NCI-H524 treated with DMSO at 0.1 percent for 48 hours (cell line): ENCODE results near the gene CYP4A11.
"Not testable (repeated sequence)": the region's sequence is repeated elsewhere in the genome, so short reads cannot be mapped to it uniquely, and the experiment has no call there.

Experiments used
- DNase-seq: peaks from one replicate; lab custom pipeline; 2025; lab: John Stamatoyannopoulos, UW

The CYP4A11 gene, protein sequence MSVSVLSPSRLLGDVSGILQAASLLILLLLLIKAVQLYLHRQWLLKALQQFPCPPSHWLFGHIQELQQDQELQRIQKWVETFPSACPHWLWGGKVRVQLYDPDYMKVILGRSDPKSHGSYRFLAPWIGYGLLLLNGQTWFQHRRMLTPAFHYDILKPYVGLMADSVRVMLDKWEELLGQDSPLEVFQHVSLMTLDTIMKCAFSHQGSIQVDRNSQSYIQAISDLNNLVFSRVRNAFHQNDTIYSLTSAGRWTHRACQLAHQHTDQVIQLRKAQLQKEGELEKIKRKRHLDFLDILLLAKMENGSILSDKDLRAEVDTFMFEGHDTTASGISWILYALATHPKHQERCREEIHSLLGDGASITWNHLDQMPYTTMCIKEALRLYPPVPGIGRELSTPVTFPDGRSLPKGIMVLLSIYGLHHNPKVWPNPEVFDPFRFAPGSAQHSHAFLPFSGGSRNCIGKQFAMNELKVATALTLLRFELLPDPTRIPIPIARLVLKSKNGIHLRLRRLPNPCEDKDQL

DNA sequence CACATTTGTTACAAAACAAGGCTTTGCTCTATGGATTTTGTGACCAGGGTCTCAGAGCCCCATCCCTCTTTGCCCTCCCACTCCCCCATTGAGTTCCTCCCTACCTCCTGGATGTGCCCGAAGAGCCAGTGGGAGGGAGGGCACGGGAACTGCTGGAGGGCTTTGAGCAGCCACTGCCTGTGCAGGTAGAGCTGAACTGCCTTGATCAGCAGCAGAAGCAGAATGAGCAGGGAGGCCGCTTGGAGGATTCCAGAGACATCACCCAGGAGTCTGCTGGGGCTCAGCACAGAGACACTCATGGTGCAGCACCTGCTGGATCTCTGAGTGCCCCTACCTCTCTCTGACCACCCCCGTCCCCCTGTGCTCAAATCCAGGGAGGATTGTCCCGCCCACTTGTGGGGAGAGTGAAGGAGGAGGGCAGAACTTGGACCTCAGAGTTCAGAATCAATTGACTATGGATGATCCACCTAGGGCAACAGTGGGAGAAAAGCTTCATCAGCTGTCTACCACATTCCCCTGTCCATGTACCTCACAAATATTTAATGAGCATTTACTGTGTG, at the start of gene CYP4A11:
Gene CYP4A11 (minus strand): TSS at position 342 of the 560 bp plus-strand sequence. CDS start 43 bp downstream, at position 299.
- no peak for DNase-seq

DNA sequence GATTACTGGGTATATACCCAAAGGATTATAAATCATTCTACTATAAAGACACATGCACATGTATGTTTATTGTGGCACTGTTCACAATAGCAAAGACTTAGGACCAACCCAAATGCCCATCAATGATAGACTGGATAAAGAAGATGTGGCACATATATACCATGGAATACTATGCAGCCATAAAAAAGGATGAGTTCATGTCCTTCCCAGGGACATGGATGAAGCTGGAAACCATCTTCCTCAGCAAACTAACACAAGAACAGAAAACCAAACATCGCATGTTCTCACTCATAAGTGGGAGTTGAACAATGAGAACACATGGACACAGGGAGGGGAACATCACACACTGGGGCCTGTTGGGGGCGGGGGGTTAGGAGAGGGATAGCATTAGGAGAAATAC, 49.3 kb upstream of the CYP4A11 start:
- DNase-seq = not testable (repeated sequence)

DNA sequence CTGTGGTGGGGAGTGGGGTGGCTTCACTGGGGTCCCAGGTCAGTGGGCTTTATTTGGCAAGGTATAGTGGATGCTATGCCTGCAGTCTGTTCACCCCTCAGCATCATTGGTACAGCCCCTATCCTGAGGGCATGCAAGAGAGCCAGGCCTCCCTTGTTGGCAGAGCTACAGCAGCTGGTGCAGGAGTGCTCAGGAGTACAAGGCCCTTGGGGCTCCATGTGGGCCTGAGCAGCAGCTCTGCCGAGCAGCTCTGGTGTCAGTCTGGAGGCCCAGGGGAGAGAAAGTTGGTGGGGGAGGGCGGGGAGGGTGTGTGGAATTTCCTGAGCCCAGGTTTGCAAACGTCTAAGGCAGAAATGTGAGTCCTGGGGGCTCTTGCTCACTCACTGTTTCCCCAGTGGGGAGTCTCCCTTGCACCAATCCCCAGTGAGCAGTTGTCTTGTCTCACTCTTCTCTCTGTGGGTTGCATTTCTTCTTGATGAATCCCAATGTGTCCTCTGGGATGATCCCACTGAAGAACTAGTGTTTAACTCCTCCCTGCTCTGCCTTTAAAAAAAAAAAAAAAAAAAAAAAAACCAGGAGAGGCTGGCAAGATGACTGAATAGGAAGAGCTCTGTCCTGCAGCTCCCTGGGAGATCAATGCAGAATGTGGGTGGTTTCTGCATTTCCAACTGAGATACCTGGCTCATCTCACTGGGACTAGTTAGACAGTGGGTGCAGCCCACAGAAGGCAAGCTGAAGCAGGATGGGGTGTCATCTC, 42.7 kb upstream of the CYP4A11 start:
- DNase-seq = no peak

DNA sequence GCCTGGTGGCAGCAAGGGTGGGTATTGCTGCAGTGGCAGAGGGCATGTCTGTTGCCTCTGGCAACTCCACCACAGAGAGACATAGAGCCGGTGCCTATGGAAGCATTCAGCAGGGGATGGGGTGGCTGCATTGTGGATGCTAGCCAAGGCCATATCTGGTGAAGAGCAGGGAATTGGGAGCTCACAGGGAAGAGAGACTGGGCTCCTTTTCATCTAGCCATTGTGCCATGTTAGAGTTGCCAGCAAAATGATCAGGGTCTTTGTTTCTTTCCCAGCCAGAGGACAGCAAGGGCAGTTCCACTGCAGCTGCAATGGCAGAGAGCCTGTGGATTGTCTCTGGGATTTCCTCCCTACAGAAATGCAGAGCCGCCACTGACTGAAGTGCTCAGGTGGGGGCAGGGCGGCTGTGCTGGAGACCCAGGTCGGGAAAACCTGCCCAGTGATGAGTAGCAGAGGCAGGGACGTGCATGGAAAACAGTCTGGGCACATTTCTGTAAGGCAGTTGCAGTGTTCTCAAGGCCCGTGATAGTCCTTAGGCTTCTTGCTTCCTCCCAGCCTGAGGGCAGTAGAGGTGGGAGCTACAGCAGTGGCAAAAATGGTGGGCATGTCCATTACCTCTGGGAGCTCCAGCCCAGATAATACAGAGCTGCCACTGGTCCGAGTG, 42.0 kb upstream of the CYP4A11 start:
- no peak for DNase-seq

DNA sequence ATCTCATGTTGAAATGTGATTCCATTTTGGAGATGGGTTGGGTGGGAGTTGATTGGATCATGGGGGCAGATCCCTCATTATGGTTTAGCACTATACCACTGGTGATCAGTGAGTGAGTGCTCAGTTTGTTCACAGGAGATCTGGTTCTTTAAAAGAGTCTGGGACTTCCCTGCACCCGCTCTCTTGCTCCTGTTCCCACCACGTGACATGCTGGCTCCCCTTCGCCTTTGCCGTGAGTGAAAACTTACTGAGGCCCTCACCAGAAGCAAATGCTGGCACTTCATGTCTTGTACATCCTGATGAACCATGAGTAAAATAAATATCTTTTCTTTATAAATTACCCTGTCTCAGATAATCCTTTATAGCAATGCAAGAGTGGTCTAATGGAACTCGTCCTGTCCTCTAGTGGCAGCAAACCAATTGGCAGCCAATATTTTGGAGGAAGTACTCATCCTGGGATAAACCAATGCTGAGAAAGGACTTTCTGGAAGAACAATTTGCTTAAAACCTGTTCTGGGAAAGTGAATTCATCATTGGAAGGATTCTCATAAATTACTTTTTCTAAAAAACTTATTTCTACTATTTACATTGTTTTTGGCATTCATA, 27.8 kb upstream of the CYP4A11 start:
- no peak for DNase-seq

DNA sequence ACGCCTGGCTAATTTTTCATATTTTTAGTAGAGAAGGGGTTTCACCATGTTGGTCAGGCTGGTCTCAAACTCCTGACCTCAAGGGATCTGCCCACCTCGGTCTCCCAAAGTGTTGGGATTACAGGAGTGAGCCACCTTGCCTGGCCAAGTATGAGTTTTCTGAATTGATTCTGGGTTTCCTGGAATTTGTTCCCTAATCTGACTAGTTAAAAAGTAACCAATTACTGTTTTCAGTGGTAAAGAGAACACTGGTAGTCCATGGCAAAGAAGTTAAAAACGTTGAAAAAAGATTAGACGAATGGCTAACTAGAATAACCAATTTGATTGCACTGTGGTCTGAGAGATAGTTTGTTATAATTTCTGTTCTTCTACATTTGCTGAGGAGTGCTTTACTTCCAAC, 21.0 kb upstream of the CYP4A11 start:
- not testable (repeated sequence) for DNase-seq

DNA sequence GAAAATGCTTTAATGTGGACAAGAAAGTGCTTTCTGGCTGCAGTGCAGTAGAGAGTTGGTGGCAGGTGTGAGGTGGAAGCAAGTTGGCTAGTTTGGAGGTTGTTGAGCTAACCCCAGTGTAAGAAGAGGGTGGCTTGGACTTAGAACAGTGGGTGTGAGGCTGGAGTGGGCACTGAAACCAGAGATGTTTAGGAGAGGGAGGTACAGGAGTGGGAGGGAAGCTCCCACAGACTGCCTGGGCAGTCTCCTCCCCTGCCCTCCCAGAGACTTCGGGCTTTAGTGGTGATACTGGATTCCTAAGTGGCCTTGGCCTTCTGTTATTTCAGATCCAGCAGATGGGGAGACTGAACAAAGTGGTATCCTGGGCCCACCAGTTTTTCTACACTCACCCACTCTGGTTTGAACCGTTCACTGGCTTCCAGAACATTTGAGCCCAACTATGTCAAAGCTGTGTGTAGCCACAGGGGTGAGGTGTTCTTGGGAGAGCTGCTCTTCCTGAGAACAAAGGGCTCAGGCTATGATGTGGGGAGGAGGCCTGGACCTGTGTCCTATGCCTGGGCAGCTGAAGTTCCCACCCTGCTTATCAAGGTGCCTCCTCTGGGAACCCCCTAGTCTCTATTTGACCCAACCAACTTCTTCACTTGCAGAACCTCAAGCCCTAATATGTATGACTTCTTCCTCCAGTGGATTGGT, 19.9 kb upstream of the CYP4A11 start:
- DNase-seq = no peak

DNA sequence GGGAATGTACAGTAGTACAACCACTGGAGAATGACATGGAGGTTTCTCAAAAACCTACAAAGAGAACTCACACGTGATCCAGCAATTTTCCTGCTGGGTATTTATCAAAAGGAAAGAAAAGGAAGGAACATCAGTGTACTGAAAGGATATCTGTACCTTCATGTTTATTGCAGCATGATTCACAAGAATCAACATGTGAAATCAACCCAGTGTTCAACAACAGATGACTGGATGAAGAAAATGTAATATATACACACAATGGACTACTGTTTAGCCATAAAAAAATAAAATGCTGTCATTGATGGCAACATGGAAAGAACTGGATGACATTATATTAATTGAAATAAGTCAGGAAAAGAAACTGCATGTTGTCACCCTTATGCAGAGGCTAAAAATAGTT, 19.0 kb upstream of the CYP4A11 start:
- DNase-seq = no peak

DNA sequence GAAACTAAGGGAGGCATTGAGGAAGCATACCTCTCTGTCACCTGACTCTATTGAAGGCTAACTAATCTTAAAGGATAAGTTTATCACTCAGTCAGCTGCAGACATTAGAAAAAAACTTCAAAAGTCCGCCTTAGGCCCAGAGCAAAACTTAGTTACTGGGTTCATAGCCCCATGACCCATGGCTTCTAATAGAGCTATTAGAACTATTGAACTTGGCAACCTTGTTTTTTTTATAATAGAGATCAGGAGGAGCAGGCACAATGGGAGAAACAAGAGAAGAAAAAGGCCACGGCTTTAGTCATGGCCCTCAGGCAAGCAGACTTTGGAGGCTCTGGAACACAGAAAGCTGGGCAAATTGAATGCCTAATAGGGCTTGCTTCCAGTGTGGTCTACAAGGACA, 13.8 kb upstream of the CYP4A11 start:
- DNase-seq = not testable (repeated sequence)

DNA sequence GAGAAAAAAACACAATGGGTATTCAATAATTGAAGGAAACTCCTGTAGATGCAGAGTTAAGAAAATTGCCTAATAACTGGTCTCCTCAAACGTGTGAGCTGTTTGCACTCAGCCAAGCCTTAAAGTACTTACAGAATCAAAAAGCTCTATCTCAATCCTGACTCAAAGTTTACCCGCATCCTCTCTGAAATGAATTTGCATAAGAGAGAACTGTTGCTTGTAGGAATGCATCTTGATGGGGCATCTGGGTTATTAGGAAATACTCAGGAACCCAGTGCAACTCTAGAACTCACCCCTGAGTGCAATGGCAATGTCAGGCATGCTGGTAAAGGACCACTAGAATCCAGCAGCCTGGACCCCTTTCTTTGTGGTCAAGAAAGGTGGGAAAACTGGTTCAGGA, 12.6 kb upstream of the CYP4A11 start:
- not testable (repeated sequence) for DNase-seq

DNA sequence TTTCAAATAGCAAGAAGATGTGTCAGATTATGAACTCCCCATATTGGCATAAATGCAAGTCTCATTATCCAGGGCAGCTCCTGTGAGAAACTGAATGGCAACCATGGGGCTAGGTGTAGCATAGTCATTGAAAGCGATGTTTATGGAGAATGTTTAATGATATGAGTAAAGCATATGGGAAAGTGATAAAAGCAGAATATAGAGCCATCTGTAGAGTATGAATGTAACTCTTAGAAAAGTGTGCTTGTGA, 8.1 kb upstream of the CYP4A11 start:
- DNase-seq = not testable (repeated sequence)

DNA sequence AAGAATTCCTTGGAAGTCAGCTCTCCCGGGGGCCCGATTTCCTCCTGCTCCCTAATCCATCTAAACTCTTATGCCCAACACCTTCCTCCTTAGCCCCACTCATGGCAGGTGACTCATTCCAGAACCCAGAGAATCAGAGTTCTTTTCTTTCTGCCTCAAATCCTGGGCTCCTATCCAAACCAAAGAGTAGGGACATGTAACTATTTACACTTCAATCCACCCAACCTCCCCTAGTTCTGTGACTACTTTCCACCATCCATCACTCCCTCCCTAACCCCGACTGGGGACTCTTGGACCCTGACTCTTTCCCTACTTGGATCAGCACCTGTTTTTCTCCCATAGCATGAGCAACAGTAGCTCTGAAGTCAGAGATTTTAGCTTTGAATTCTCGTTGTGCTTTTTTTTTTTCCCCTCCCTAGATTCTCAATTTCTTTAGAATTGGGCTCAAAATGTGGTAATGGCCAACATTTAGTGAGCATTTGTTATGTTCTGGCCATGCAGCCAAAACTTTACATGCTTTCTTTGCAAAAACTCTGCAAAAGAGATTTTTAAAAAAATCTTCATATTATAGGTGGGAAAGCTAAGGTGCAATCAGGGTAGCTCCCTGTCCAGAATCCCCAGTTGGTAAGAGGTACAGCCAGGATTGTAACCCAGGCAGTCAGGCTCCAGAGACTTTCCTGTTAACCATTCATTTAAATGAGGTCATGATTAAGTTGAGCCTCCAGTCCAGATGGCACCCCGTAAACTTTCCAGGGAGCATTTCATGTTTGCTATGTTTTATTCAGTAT, 7.5 kb upstream of the CYP4A11 start:
- DNase-seq = no peak

DNA sequence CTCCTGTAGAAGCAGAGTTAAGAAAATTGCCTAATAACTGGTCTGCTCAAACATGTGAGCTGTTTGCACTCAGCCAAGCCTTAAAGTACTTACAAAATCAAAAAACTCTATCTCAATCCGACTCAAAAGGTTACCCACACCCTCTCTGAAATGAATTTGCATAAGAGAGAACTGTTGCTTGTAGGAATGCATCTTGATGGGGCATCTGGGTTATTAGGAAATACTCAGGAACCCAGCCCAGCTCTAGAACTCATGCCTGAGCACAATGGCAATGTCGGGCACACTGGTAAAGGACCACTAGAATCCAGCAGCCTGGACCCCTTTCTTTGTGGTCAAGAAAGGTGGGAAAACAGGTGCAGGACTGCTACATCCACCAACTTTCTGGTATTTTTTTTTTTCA, 6.4 kb upstream of the CYP4A11 start:
- DNase-seq = not testable (repeated sequence)

DNA sequence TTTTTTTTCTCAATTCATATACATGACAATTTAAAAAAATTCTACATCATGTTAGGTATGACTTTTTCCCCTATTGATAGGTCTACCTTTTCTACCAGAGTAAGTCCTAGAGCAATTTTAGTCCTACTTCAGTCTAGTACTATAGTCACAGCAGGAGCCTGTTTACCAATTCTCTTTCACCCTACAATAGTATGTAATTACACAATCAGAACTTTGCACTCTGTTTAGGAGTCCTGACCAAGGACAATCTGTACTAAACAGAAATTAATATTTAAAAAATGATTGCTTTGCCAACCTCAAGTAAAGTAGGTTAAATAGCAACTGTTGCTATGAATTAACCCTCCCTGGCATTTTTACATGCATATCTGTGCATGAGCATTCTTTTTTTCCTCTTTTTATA, 810 bp upstream of the CYP4A11 start:
- no peak for DNase-seq

DNA sequence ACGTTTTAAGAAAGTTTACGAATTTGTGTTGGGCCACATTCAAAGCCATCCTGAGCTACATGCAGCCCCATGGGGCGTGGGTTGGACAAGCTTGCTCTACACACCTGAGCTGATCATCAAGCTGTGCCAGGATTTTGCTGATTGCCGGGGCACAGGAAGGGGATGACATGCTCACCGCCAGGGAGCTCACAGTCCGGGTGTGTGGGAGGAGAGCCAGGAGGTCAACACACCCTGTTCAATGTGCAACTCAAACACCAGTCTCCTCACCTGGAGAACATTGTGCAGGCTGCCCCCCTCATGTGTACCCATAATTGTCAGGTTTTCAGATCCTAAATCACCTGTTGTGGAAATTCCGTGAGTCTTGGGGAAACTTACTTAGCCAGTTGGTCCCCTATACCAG, 969 bp downstream of the CYP4A11 start:
- no peak for DNase-seq

DNA sequence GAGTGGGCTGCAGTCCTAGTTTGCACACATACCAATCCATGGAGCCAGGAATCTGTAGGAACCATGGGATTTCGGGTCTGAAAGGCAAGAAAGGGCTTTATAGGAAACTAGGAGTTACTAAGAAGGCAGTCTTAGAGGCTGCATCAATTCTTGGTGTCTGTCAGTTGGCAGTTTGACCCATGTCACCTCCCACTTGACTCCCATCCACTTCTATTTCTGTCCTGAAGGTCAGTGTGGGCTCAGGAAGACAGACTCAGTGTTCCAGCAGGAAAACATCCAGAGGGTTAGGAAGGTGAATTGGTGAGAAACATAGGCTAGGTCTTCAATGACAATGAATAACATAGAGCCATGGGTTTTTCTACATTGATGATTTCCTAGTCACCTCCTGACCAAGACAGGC, 4.0 kb downstream of the CYP4A11 start:
- no peak for DNase-seq

DNA sequence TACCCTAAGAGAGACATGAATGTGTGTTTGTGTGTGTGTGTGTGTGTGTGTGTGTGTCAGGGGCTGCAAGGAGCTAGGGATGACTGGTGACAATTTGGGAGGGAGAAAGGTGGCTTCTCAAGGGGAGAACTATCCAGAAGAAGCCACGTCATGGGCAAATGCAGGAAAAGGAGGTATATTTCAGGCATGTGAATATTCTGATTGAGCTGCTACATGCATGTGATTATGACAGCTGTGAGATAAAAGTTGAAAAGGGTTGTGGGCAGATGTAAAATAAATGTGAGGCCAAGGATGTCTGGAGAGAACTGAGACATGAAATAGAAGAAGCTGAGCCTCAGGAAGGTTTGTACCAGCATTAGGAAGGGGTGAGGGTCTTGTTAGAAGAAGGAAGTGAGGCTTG, 4.5 kb downstream of the CYP4A11 start:
- no peak for DNase-seq

DNA sequence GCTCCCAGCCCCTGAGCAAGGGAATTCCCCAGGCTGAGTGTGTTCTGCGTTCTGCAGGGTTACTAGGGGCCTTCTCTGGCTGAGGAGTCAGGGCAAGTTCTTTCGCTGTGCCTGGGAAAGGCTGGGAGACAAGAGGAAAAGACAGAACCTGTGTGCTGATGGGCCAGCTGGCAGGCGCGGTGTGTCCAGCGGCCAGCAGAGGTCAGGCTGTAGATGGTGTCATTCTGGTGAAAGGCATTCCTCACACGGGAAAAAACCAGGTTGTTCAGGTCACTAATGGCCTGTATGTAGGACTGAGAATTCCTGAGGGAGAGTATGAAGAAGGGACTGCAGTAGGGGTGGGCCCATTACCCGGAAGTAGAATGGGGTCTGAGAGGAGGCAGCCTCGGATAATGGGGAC, 6.4 kb downstream of the CYP4A11 start:
- DNase-seq = not testable (repeated sequence)

DNA sequence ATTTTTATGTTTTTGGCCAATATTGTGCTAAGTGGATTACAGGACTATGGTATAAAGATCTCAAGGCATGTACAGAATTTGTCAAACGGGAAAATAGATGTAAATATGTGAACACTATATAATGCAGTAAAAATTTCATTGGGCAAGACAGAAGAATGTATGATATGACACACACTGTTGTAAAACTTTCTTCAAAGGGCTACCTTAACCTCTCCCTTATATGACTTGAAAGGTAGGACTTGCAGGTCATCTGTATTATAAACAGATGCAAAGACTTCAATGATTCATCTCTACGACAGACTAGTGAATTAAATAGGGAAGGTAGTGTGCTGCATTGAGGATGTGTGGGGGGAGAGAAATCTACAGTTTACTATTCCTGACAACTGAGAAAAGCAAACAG, 9.3 kb downstream of the CYP4A11 start:
- DNase-seq = not testable (repeated sequence)

DNA sequence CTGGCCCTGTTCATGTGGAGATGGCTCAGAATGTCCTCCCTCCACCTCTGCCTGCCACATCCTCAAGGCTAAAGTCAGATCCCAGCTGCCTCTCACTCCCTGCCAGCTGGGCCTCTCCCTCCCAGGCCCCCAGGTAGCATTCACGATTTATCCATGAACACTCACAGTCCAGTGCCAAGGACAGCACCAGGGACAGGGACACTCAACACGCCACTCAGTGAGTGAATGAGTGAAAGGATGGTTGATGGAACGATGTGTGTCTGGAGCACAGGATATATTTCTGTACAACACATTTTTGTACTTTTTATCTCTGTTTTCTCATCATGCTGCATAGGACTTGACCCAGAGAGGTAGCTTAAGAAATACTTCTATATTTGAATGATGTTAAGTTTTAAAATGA, 10.1 kb downstream of the CYP4A11 start:
- no peak for DNase-seq
